Uterus (tissue), 4 donors: ENCODE results near the gene ALB. TPM values are rescaled to one million over a fixed set of nuclear protein-coding genes. Genes with fewer than 3 reads are reported as not detected.

ENCODE experiments used
- DNase-seq, 2 donors: peaks; one replicate each; pipeline ENCODE4 v3.0.0-alpha.2; 2019 to 2020
- H3K27ac ChIP-seq, 2 donors: fragments of 200-600 bp; sonication (generic); 1 replicate in 1 of 2; 2 replicates in 1 of 2; pipeline ENCODE4 v1.5.1; 2016 to 2018
- H3K27me3 ChIP-seq, 2 donors: fragments of 200-600 bp; sonication (generic); one replicate each; pipeline ENCODE4 v1.5.1; 2018 to 2019; ENCODE audit warnings: control low read depth in 1 of 2
- H3K36me3 ChIP-seq, 2 donors: fragments of 200-600 bp; sonication (generic); one replicate each; pipeline ENCODE4 v1.5.1; 2019; ENCODE audit warnings: control low read depth in 1 of 2
- H3K4me1 ChIP-seq, 2 donors: fragments of 200-600 bp; sonication (generic); one replicate each; pipeline ENCODE4 v1.5.1; 2018 to 2019; ENCODE audit warnings: control low read depth in 1 of 2
- H3K4me3 ChIP-seq, 2 donors: fragments of 200-600 bp; sonication (generic); 1 replicate in 1 of 2; 2 replicates in 1 of 2; pipeline ENCODE4 v1.5.1; 2018 to 2019; ENCODE audit warnings: mild to moderate bottlenecking in 1 of 2
- H3K9me3 ChIP-seq, 2 donors: fragments of 200-600 bp; sonication (generic); one replicate each; pipeline ENCODE4 v1.5.1; 2019; ENCODE audit warnings: control low read depth in 1 of 2
- POLR2A ChIP-seq, 2 donors: fragments of 450-650 bp; IDR thresholded peaks; one replicate each; pipeline ENCODE4 v1.6.1; 2016; ENCODE audit warnings: antibody characterized with exemption in 2 of 2, mild to moderate bottlenecking in 1 of 2, moderate library complexity in 1 of 2
- intact Hi-C: fragments of 100-400 bp; cut with DNase I; formaldehyde crosslinking; loops from one replicate; pipeline ENCODE4 v1.15.1; 2023; ENCODE audit warnings: low total_unique reads
- total RNA-seq, 4 donors: library from RNA; depleted of rRNA in 3 of 4; stranded (reverse); fragments of >200 nt in 3 of 4; gene quantifications; one replicate each; pipeline versions ENCODE4 v1.1.0 to v1.2.4, GENCODE V29; 2014 to 2023
- TF ChIP-seq, protein P1 (sequence below), 4 experiments: fragments of 200-600 bp in 2 of 4; fragments of 450-650 bp in 2 of 4; sonication (generic) in 2 of 4; IDR thresholded peaks; one replicate each; pipeline ENCODE4 v1.5.1; 2016 to 2019; ENCODE audit warnings: antibody characterized with exemption in 4 of 4, mild to moderate bottlenecking in 2 of 4, moderate library complexity in 1 of 4
- donor health status: DM: yes; HTN: yes; CAD: no.

ALB gene
- total RNA-seq, 4 donors from 2014 or later, result 5.0 to 11.3 TPM; not detected in 2

DNA sequence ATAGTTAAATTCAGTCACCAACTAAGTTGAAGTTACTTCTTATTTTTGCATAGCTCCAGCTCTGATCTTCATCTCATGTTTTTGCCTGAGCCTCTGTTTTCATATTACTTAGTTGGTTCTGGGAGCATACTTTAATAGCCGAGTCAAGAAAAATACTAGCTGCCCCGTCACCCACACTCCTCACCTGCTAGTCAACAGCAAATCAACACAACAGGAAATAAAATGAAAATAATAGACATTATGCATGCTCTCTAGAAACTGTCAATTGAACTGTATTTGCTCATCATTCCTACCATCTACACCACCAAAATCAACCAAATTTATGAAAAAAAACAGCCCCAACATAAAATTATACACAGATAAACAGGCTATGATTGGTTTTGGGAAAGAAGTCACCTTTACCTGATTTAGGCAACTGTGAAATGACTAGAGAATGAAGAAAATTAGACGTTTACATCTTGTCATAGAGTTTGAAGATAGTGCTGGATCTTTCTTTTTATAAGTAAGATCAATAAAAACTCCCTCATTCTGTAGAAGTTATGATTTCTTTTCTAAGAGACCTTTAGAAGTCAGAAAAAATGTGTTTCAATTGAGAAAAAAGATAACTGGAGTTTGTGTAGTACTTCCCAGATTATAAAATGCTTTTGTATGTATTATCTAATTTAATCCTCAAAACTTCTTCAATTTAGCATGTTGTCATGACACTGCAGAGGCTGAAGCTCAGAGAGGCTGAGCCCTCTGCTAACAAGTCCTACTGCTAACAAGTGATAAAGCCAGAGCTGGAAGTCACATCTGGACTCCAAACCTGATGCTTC, 7.0 kb downstream of the ALB start:
- TF ChIP-seq, protein P1, sequence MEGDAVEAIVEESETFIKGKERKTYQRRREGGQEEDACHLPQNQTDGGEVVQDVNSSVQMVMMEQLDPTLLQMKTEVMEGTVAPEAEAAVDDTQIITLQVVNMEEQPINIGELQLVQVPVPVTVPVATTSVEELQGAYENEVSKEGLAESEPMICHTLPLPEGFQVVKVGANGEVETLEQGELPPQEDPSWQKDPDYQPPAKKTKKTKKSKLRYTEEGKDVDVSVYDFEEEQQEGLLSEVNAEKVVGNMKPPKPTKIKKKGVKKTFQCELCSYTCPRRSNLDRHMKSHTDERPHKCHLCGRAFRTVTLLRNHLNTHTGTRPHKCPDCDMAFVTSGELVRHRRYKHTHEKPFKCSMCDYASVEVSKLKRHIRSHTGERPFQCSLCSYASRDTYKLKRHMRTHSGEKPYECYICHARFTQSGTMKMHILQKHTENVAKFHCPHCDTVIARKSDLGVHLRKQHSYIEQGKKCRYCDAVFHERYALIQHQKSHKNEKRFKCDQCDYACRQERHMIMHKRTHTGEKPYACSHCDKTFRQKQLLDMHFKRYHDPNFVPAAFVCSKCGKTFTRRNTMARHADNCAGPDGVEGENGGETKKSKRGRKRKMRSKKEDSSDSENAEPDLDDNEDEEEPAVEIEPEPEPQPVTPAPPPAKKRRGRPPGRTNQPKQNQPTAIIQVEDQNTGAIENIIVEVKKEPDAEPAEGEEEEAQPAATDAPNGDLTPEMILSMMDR (IDR thresholded peaks at IDR 0.05), result no peak
- no peak for TF ChIP-seq POLR2A (IDR thresholded peaks at IDR 0.05)
- H3K27me3 ChIP-seq, result no peaks in the 10 kb centered on the region
- H3K4me3 ChIP-seq, result no peak overlapping the region
- no peak for DNase-seq
- intact Hi-C loops, result no loop called here
- no peaks in the 10 kb centered on the region for H3K9me3 ChIP-seq
- H3K27ac ChIP-seq, result no peak overlapping the region
- H3K4me1 ChIP-seq, result no peaks in the 10 kb centered on the region
- H3K36me3 ChIP-seq, result no peaks in the 10 kb centered on the region

DNA sequence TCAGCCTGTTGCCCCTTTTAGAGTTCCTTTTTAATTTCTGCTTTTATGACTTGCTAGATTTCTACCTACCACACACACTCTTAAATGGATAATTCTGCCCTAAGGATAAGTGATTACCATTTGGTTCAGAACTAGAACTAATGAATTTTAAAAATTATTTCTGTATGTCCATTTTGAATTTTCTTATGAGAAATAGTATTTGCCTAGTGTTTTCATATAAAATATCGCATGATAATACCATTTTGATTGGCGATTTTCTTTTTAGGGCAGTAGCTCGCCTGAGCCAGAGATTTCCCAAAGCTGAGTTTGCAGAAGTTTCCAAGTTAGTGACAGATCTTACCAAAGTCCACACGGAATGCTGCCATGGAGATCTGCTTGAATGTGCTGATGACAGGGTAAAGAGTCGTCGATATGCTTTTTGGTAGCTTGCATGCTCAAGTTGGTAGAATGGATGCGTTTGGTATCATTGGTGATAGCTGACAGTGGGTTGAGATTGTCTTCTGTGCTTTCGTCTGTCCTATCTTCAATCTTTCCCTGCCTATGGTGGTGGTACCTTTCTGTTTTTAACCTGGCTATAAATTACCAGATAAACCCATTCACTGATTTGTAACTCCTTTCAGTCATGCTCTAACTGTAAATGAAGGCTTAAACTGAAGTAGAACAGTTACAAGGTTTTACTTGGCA, 7.8 kb downstream of the ALB start:
- no peaks in the 10 kb centered on the region for H3K9me3 ChIP-seq
- no peak overlapping the region for H3K27ac ChIP-seq
- H3K4me3 ChIP-seq, result no peak overlapping the region
- H3K36me3 ChIP-seq, result no peaks in the 10 kb centered on the region
- no peaks in the 10 kb centered on the region for H3K27me3 ChIP-seq
- intact Hi-C loops, result no loop called here
- H3K4me1 ChIP-seq, result no peaks in the 10 kb centered on the region
- no peak for DNase-seq
- TF ChIP-seq POLR2A (IDR thresholded peaks at IDR 0.05), result no peak
- TF ChIP-seq, protein P1 (IDR thresholded peaks at IDR 0.05), result no peak

DNA sequence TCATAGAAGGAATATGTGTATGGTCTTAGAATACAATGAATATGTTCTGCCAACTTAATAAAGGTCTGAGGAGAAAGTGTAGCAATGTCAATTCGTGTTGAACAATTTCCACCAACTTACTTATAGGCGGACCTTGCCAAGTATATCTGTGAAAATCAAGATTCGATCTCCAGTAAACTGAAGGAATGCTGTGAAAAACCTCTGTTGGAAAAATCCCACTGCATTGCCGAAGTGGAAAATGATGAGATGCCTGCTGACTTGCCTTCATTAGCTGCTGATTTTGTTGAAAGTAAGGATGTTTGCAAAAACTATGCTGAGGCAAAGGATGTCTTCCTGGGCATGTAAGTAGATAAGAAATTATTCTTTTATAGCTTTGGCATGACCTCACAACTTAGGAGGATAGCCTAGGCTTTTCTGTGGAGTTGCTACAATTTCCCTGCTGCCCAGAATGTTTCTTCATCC, 9.2 kb downstream of the ALB start:
- TF ChIP-seq, protein P1 (IDR thresholded peaks at IDR 0.05), result no peak
- no peak for TF ChIP-seq POLR2A (IDR thresholded peaks at IDR 0.05)
- Histone ChIP-seq H3K27ac (no peak overlapping the region), H3K36me3 (no peaks in the 10 kb centered on the region), H3K4me1 (no peaks in the 10 kb centered on the region), H3K27me3 (no peaks in the 10 kb centered on the region), H3K9me3 (no peaks in the 10 kb centered on the region), H3K4me3 (no peak overlapping the region)
- DNase-seq, result no peak
- intact Hi-C loops, result no loop called here

DNA sequence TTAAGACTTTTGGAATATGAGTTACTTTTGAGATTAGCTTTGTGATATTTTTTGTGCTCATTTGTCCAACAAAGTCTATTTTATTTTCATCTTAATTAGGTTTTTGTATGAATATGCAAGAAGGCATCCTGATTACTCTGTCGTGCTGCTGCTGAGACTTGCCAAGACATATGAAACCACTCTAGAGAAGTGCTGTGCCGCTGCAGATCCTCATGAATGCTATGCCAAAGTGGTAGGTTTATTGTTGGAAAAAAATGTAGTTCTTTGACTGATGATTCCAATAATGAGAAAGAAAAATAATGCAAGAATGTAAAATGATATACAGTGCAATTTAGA, 10.8 kb downstream of the ALB start:
- Histone ChIP-seq H3K36me3 (no peaks in the 10 kb centered on the region), H3K4me1 (no peaks in the 10 kb centered on the region), H3K27me3 (no peaks in the 10 kb centered on the region), H3K27ac (no peak overlapping the region), H3K4me3 (no peak overlapping the region), H3K9me3 (no peaks in the 10 kb centered on the region)
- no peak for TF ChIP-seq POLR2A (IDR thresholded peaks at IDR 0.05)
- TF ChIP-seq, protein P1 (IDR thresholded peaks at IDR 0.05), result no peak
- no peak for DNase-seq
- intact Hi-C loops, result no loop called here

DNA sequence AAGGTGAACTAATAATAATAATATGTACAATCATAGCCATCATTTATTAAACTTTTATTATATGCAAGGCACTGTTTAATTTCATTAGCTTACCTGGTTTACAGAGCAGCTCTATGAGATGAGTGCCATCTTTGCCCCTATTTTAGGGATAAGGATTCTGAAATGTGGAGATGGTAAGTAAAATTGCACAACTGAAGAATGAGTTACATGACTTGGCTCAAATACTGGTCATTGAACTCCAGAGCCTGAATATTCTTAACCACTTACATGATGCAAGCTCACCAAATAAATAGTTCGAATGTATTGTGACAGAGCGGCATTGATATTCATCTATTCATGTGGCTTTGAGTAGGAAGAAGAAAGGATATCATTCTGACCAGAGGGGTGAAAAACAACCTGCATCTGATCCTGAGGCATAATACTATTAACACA, 11.7 kb downstream of the ALB start:
- Histone ChIP-seq H3K9me3 (no peaks in the 10 kb centered on the region), H3K27me3 (no peaks in the 10 kb centered on the region), H3K27ac (no peak overlapping the region), H3K4me3 (no peak overlapping the region), H3K4me1 (no peaks in the 10 kb centered on the region), H3K36me3 (no peaks in the 10 kb centered on the region)
- DNase-seq, result no peak
- TF ChIP-seq, protein P1 (IDR thresholded peaks at IDR 0.05), result no peak
- TF ChIP-seq POLR2A (IDR thresholded peaks at IDR 0.05), result no peak
- intact Hi-C loops, result no loop called here
